Esophagus squamous epithelium (tissue), 5 donors: Measurements from ENCODE around the gene ALDH3A1. TPM values are rescaled to one million over a fixed set of nuclear protein-coding genes. Genes with fewer than 3 reads are reported as not detected.

Experiments
- DNase-seq: peaks from one replicate; lab custom pipeline; 2025; lab: John Stamatoyannopoulos, UW
- H3K27ac ChIP-seq, 4 donors: fragments of 200-600 bp; sonication (generic); one replicate each; pipeline ENCODE4 v1.5.1; 2016 to 2019; ENCODE audit warnings: mild to moderate bottlenecking in 1 of 4
- H3K27me3 ChIP-seq, 4 donors: fragments of 200-600 bp; sonication (generic); 1 replicate in 3 of 4; 2 replicates in 1 of 4; pipeline versions ENCODE4 v1.5.1 to v1.6.0; 2017 to 2021; ENCODE audit warnings: antibody characterized with exemption in 1 of 4
- H3K36me3 ChIP-seq, 3 donors: fragments of 200-600 bp; sonication (generic); one replicate each; pipeline ENCODE4 v1.5.1; 2016 to 2019
- H3K4me1 ChIP-seq, 3 donors: fragments of 200-600 bp; sonication (generic); one replicate each; pipeline ENCODE4 v1.5.1; 2017 to 2019
- H3K4me3 ChIP-seq, 4 donors: fragments of 200-600 bp; sonication (generic); 1 replicate in 3 of 4; 2 replicates in 1 of 4; pipeline ENCODE4 v1.5.1; 2016 to 2019; ENCODE audit warnings: mild to moderate bottlenecking in 2 of 4, moderate library complexity in 1 of 4
- H3K9me3 ChIP-seq, 3 donors: fragments of 200-600 bp; sonication (generic); one replicate each; pipeline ENCODE4 v1.5.1; 2016 to 2019
- CTCF ChIP-seq, 6 experiments: fragments of 450-650 bp in 4 of 6; fragments of 200-600 bp in 2 of 6; sonication (generic) in 2 of 6; IDR thresholded peaks; one replicate each; pipeline ENCODE4 v1.5.1; 2016 to 2019; ENCODE audit warnings: antibody characterized with exemption in 6 of 6, mild to moderate bottlenecking in 4 of 6, moderate library complexity in 4 of 6
- POLR2A ChIP-seq, 4 donors: fragments of 450-650 bp; IDR thresholded peaks; one replicate each; pipeline ENCODE4 v1.6.1; 2017; ENCODE audit warnings: antibody characterized with exemption in 4 of 4, mild to moderate bottlenecking in 4 of 4, moderate library complexity in 3 of 4
- WGBS, 2 donors: methylation state at CpG; one replicate each; pipeline ENCODE4 v1.1.5; 2018; 5-methylcytosine and 5-hydroxymethylcytosine counted together
- intact Hi-C: fragments of 100-400 bp; cut with DNase I; formaldehyde crosslinking; loops from one replicate; pipeline ENCODE4 v1.15.0; 2022
- total RNA-seq, 4 donors: library from RNA; depleted of rRNA; stranded (reverse); fragments of >200 nt; gene quantifications; one replicate each; pipeline ENCODE4 v1.1.0, GENCODE V29; 2016
- donor health status: DM: yes; HTN: yes; CAD: no.

ALDH3A1 gene
- total RNA-seq, 4 donors from 2014 or later, result 480 to 2,454 (median 606) TPM

DNA sequence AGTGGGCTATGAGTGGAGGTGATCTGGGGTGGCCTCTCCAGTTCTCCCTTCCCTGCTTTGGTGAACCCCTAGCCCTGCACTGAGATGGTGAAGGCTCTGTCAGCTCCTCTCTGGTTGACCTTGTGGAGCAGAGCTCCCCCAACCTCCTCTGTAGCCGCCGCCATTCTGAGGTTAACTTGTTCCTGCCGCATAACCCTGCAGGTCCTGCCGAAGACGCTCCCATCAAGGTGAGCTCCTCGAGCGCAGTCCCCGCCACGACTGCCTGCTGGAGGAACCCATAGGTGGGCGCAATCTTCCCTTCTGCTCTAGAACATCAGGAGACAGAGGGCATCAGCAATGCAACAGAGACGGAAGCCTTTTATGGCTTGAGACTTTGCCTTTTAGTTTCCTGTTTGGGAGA lies 16.5 kb downstream of the ALDH3A1 start:
- 92 to 95% methylated on average over 11 of the region's 11 CpGs for WGBS, 2 donors
- TF ChIP-seq POLR2A (IDR thresholded peaks at IDR 0.05), result no peak
- no peak for TF ChIP-seq CTCF (IDR thresholded peaks at IDR 0.05)
- H3K36me3 ChIP-seq, result no peaks in the 10 kb centered on the region
- no peaks in the 10 kb centered on the region for H3K9me3 ChIP-seq
- peaks cover 25 to 44% (median 30%) of the 10 kb centered on the region in 3 donors for H3K4me1 ChIP-seq
- H3K27ac ChIP-seq, result no peak overlapping the region
- H3K27me3 ChIP-seq, result no peaks in the 10 kb centered on the region
- no peak for DNase-seq
- H3K4me3 ChIP-seq, result no peak overlapping the region
- intact Hi-C loops, result no loop called here

GRCh38 chr17:19730843-19731242 lies 17.3 kb downstream of the ALDH3A1 start:
- no peak for DNase-seq
- 57 to 72% methylated on average over 3 to 4 of the region's 4 CpGs for WGBS, 2 donors

GRCh38 chr17:19729900-19730299 lies 18.2 kb downstream of the ALDH3A1 start:
- DNase-seq, result no peak
- Histone ChIP-seq H3K4me1 (peaks cover 34 to 61% (median 47%) of the 10 kb centered on the region in 3 donors), H3K36me3 (no peaks in the 10 kb centered on the region), H3K27me3 (no peaks in the 10 kb centered on the region), H3K9me3 (no peaks in the 10 kb centered on the region), H3K4me3 (no peak overlapping the region), H3K27ac (peak overlapping the region in 2 of 4 donors; percentile 7 to 87)
- WGBS, 2 donors, result 84 to 100% methylated on average over 4 to 6 of the region's 6 CpGs
- intact Hi-C loops, result no loop called here
- TF ChIP-seq CTCF (IDR thresholded peaks at IDR 0.05), result no peak
- TF ChIP-seq POLR2A (IDR thresholded peaks at IDR 0.05), result no peak

More at GRCh38 chr17:19730843-19731242, 17.3 kb downstream of the ALDH3A1 start:
- H3K4me1 ChIP-seq, result peaks cover 31 to 51% (median 38%) of the 10 kb centered on the region in 3 donors
- intact Hi-C loops, result no loop called here
- no peaks in the 10 kb centered on the region for H3K27me3 ChIP-seq
- H3K36me3 ChIP-seq, result no peaks in the 10 kb centered on the region
- no peak overlapping the region for H3K4me3 ChIP-seq
- H3K9me3 ChIP-seq, result no peaks in the 10 kb centered on the region
- TF ChIP-seq POLR2A (IDR thresholded peaks at IDR 0.05) (no peak), CTCF (IDR thresholded peaks at IDR 0.05) (no peak)
- H3K27ac ChIP-seq, result peak overlapping the region in 2 of 4 donors; percentile 4 to 5

DNA sequence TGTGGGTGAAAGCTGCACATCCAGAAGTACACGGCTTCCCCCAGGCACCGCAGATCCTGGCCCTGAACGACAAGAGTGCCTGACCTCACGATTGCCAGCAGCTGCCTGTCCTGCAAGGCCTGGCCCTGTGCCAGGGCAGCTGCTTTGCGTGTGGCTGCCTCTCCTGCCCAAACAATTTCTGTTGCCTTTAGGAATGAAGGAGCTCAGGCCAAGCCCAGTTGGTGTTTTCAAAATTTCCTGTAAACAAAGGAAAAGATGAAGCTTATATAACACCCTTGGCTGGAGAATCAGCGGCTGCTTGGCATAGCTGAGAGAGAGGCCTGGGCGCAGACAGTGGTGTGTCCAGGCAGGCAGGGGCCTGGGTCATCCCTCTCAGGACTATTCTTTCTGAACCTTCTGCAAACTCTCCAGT lies 20.0 kb downstream of the ALDH3A1 start:
- TF ChIP-seq POLR2A (IDR thresholded peaks at IDR 0.05) (no peak), CTCF (IDR thresholded peaks at IDR 0.05) (no peak)
- peak overlapping the region; percentile 87 to 97 (median 88) for H3K27ac ChIP-seq
- no peak for DNase-seq
- WGBS, 2 donors, result 4% methylated on average over 3 to 7 of the region's 7 CpGs
- intact Hi-C loops, result no loop called here
- H3K36me3 ChIP-seq, result no peaks in the 10 kb centered on the region
- no peaks in the 10 kb centered on the region for H3K9me3 ChIP-seq
- peaks cover 42 to 79% (median 59%) of the 10 kb centered on the region in 3 donors for H3K4me1 ChIP-seq
- no peak overlapping the region for H3K4me3 ChIP-seq
- H3K27me3 ChIP-seq, result no peaks in the 10 kb centered on the region

DNA sequence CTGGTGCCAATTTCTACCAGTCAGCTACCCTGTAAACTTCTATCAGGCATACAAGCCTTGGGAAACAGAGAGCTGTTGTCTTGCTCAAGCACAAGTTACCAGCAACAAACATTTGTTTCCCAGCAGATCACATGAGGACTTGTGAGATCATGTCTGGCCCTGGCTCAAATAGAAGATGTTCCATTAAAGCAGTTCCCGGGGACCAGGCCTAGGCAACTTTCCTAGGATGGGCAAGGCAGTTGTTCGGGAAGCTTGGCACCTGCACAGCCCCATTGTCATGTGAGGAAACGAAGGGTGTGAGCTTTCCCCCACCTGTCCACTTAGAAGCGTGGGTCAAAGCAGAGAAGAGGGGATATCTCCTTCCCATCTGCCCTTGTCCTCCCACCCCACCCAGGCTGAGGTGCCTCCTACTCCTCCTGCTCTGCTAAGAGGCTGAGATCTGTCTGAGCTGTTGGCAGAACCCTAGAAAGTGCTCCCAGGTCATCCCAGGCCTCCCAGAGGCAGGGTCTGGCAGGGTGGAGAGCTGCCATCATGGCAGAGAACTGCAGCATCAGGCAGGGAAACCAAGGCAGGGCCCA lies 20.5 kb downstream of the ALDH3A1 start:
- no peaks in the 10 kb centered on the region for H3K36me3 ChIP-seq
- intact Hi-C loops, result no loop called here
- no peaks in the 10 kb centered on the region for H3K9me3 ChIP-seq
- H3K4me3 ChIP-seq, result no peak overlapping the region
- no peak for TF ChIP-seq POLR2A (IDR thresholded peaks at IDR 0.05)
- H3K4me1 ChIP-seq, result peaks cover 42 to 84% (median 59%) of the 10 kb centered on the region in 3 donors
- no peaks in the 10 kb centered on the region for H3K27me3 ChIP-seq
- DNase-seq, result no peak
- H3K27ac ChIP-seq, result peak overlapping the region; percentile 87 to 97 (median 88)
- WGBS, 2 donors, result 24% methylated on average over 4 of the region's 4 CpGs; no CpG with 5 or more reads in 1 of the 2 donors
